Stimulated activated CD8-positive, alpha-beta memory T cell treated with anti-CD3 and anti-CD28 coated beads, Interleukin-12 subunit alpha, Interleukin-12 subunit beta, amount 100 ng/mL, for 24 hours (primary cell): ENCODE results near the gene PANK1.

Experiments used
- DNase-seq: peaks from one replicate; pipeline ENCODE4 v3.0.0-alpha.2; 2020; ENCODE audit errors: extremely low read depth

Gene PANK1

DNA sequence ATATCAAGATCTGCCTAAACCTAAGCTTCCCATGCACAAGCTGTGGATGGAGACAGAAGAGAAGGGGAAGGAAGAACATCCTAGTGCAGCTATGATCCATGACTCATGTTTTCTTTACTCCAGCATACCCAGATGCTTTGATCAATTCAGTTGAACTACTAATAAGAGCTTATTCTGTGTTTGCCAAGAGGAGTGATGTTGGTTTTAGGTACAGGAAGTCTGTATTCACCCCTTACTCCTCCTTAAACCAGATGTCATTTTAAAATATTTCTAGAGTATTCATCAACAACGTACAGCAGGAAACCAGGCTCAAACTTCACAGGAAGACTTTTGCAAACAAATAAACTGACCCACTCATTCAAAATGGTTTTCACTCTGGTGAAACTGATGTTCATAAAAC is 29.2 kb downstream of the PANK1 start:
- DNase-seq: no peak

DNA sequence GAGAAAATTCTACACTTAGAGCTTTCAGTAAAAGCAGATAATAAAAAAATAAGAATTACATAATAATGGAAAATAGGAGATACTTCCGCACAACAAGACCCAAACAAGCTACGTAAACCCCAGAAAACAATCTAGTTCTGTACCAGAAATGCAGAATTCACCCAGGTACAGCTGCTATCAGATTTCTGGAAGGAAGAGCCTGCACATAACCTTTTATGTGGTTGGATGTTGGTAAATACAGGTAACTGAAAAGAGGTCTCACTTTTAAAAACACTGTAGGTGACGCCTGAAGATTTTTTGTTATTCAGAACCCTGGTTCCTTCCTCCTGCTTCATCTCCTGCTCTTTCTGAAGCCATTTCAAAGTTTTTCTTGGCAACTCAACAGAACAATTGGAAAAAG is 29.9 kb downstream of the PANK1 start:
- DNase-seq: no peak

DNA sequence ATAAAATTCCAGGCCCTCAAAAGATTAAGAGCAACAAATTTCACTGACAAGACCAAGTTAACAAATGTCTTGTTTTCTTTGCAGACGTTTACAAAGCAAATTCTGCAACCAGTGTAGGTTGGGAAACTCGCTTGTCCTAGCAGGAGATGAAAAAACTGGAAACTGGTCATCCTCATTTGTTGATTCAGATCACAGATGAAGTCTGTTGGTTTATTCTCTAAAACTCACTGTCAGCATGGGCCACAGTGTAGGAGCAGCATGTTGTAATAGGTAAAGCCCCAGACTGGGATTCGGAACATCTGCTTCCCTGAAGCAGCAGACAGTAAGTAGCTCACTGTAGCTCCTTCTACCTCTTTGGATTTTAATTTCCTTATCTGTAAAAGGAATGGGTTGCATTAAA is 31.5 kb downstream of the PANK1 start:
- no peak for DNase-seq

DNA sequence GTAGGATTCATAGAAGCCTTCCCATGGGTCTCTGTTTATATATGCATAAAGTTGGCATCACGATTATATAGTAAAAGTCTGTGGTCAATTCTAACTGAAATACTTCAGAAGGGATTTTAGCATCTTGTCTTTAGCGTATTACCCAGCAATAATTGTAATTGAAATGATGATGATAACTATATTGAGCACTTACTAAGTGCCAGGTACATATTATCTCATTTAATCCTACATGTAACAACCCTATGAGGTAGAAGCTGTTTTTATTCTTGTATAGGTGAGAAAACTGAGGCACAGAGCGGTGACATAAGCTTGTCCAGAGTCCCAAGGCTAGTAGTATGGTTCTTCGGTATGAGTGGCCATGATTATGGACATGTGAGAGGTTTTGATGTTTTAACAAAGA is 33.8 kb downstream of the PANK1 start:
- DNase-seq: no peak

DNA sequence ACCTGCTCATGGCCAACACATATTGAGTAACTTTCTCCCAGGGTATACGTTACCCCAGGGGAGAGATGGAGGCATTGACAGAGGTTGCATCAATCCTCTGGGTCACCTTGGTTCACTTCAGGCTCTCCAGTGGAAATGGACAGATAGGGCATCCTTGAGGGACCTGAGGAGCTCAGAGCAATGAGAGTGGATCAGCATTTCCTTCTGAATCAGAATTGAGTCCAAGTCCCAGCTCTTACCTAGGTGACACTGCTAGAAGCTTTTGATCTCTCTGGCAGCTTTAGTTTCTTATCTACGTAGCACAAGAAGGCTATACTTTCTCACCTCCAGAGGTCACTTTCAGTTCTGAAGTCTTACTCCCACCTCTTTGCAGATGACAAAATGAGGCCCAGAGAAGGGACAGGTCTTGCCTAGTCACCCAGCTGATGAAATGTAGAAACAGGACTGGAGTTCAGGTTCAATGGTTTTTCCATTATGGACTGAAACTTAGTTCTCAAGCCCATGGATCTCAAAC is 35.2 kb downstream of the PANK1 start:
- DNase-seq: no peak

DNA sequence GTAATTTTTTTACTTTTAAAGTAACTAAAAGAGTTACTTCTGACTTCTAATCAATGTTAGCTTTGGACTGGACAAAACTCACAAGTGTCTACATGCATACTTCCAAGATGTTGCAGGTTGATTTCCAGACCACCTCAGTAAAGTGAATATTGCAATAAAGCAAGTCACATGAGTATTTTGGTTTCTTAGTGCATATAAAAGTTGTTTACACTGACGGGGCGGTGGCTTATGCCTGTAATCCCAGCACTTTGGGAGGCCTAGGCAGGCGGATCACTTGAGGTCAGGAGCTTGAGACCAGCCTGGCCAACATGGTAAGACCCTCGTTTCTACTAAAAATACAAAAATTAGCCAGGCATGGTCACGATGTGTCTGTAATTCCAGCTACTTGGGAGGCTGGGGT is 40.8 kb downstream of the PANK1 start:
- no peak for DNase-seq

DNA sequence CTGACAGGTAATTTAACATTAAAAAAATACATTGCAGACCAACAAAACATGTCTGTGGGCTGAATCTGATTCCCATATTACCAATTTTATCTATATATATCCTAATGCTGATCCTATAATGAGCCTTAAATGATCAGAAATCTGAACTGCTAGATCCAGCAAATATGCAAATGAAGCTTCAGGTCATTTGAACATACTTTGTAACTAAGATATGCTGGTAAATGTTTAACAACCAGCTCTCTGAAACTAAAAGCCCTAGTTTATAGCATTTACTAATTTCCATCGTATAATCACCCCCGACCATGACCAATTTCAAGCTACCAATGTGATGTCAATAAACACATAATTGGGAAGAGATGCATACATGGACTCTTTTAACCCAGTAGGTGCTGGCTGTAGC is 42.1 kb downstream of the PANK1 start:
- no peak for DNase-seq

DNA sequence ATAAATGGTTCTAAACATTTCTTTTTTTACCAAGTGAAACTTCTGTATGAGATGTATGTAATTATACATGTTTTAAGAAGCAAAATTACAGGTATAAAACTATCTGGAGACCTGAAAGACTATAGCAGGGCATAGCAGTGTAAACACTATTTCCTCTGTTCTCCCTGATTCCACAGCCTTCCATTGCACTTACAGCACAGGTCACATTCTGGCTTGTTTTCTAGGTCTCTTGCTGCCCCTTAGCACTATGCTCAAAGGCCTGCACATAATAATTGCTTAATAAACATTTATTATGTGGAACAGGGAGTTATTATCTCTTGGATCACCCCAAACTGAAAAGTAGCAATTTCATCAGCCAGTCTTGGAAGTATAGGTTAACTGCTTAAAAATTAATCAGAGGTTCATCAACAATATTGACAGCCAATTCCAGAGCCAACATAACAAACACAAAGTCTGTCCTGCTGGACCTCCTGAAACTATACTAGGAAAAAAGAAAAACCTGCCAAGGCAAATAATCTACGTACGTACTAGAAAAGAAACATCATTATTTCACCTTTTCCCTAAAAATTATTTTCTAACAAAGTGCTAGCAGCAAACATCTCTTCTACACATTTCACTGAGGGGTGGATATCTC is 43.2 kb downstream of the PANK1 start:
- DNase-seq: no peak

DNA sequence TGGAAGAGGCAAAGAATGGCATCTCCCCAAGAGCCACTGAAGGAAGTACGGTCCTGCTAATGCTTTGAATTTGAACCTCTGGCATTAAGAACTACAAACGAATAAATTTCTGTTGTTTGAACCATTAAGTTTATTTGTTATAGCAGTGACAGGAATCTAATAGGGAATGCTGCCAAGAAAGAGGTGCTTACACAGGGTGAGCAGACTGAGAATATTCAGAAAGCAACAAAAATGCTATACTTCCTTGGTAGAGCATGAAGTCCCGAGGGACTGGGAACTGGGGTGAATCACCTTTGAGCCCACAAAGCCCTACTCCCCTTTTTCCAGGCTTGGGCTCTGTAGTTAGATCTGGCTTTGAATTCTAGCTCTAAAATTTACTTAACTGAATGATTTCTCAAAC is 45.0 kb downstream of the PANK1 start:
- DNase-seq: no peak

DNA sequence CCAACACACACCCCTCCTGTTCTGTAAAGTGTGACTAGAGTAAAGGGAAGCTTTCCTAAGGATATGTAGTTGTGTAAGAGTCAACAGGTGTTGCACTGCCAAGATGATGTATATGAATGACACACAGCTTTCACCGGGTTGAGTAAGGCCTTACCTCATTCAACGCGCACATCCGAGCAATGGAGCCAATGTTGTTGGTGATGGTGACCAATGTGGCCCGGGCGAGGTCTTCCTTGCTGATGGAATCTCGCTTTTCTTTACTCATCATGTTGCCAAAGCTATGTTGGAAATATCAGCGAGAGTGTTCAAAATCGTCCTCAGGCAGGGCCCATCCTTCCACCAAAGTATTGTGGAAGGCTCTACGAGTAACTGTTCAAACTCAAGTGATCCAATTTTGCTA is 52.0 kb downstream of the PANK1 start:
- no peak for DNase-seq

DNA sequence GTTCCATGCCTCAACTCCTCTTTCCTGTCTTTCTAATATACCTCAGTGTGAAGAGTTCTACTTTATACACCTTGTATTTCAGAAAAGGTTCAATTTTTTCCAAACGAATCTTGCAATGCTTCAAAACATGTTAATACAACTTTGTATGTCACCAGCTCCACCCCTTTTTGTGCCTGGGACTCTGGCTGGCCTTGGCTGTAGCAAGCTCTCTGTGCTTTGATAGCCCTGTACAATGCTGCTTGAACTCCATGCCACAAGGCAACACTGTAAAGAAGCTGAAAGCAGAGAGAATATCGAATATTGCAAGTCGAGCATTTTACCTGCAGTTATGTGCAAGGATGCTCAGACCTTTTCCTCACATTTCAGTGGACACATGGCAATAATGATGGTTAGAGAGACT is 52.5 kb downstream of the PANK1 start:
- DNase-seq: no peak

DNA sequence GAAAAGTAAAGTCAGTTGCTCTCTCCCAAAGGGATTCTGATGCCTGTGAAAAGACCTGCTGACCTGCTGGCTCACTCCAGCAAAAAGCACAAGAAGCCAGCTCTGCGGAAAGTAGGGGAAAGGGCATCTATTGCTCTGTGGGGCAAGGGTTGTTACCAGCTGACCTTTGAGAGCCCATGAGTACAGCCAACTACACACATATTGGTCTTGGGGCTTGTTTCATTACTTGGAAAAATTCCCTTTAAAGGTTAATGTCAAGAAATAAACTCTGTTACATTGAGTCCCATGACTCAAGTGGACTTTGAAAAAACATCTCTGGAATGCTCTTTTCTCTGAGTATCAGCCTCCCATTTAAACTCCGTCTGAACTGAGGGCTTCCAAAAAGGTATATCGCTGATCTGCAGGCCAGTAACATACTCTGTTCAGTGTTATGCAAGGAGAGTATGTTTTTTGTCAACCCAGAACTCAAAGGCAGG is 53.2 kb downstream of the PANK1 start:
- DNase-seq: no peak

DNA sequence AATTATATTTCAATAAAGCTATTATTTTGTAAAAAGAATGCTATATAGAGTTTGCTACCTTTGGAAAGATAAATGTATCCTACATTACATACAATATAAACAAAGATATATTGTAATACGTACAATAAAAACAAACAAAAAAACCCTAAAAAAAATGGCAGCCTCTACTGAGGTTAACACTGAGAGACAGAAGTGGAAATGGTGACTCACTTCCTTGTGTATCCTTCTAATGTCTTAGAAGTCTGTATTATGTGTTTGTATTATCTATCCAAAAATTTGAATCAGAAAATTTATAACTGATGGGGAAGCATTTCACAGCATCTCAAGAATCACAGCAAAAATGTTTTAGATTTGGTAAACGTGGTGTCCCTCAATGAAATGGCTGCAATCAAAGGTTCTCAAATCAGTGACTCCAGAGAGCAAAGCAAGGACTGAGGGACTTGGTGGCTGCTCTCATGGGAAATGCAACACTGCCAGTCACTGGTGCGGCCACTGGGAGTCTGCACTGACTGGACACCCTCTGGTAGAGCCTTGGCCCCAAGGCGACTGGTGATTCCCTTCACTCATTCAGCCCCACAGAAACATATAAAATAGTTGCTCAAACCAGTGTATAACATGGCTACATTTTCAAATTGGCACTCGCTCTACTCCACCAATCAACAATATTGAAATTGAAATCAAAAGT is 53.8 kb downstream of the PANK1 start:
- DNase-seq: no peak

DNA sequence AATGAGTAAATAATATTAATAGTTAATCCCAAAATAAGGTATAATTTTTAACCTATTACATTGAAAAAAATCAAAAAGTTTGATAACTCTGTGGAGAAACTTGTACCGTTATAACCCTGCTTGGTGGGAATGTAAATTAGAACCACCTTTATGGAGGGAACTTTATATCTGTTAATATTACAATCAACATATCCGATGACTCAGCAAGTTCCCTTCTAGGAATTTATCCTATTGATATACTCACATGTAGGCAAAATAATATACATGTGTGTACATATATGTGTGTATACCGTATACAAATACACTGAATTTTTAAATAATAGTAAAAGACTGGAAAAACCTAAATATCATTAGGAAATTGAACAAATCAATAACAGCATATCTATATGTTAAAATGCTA is 54.7 kb downstream of the PANK1 start:
- no peak for DNase-seq

DNA sequence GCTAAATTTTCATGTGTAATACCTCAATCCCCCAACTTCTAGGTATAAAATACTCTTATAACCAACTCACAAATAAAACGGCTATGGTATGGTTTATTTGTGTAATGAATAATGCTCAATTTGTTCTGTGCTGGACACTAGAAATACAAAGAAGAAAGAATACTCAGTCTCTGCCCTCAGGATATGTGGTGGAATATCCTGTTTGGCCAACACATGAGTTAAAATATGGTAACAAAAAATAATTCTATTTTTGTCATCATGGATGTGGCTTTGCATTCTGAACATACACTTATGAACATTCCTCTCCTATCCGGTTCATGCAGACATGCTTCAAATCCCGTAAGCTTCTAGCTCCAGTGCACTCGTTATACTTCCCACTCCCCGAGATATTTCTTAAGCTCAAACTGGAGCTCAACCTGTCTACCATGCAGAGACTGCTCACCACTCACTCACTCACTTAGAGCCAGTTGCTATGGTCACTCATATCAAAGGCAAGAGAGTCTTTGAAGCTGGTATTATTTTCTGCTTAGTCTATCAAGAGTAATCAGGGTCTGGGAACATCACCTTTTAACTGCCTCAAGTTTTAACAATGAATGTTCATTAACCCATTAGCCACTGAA is 55.8 kb downstream of the PANK1 start:
- no peak for DNase-seq

DNA sequence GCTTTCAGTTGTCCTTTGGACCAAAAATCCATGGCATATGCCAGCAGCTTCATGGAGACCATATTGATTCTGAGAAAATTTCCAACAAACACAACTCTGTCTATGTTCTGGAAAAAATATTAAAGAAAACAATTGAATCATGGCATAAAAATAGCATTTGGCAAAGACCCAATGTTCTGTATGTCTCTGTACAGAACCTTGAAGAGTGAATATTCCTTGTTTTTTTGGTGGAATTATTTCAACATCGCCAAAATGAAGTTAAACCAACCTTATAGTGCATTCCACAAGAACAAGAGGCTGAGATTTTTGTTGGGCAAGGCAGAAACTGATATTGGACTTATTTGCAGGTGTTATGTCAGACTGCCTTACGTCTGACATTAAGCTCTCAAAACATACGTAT is 56.4 kb downstream of the PANK1 start:
- DNase-seq: no peak

DNA sequence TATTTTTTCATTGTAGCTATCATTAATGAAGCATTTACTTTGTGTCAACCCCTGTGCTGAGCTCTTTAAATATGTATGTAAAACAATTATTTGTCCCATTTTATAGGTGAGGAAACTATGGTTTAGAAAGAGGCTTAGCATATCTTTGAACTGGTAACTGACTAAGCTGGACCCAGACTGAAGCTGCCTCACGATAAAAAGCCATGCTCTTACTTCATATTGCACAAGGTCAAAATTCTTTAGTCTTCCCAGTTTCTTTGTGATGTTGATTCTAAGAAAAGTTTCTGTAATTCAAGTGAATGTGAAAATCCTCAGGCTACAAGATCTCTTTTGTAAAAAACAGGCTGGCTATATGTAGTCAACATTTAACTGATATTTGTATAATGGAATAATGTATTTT is 63.0 kb downstream of the PANK1 start:
- DNase-seq: no peak

DNA sequence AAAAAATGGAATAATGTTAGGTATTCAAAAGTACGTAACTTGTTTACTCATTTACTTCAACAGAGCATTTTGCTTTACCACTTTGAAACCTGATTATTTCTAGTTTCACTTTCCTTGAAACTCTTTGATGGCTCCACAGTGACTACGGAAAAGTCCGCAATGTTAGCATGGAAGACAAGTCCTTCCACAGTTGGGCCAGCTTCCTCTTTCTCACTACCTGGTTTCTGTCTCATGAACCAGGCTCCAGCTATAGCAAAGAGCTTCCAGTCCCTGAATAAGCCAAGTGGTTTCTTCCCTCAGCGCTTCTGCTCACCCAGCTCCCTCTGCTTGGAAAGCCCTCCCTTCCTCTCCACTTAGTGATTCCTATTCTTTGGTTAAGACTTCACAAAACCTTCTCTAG is 64.8 kb downstream of the PANK1 start:
- no peak for DNase-seq

DNA sequence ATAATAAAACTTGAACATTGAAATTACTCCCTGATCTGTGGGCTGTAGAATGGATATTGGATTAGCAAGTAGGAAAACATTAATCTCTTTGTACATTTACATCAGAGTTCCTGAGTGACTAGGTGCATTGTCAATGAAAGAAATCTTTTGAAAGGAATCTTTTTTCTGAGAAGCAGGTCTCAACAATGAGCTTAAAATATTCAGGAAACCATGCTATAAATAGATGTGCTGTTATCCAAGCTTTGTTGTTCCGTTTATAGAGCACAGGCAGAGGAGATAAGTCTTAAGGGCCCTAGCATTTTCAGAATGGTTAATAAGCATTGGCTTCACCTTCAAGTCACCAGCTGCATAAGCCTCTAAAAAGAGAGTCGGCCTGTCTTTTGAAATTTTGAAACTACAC is 68.3 kb downstream of the PANK1 start:
- DNase-seq: no peak

DNA sequence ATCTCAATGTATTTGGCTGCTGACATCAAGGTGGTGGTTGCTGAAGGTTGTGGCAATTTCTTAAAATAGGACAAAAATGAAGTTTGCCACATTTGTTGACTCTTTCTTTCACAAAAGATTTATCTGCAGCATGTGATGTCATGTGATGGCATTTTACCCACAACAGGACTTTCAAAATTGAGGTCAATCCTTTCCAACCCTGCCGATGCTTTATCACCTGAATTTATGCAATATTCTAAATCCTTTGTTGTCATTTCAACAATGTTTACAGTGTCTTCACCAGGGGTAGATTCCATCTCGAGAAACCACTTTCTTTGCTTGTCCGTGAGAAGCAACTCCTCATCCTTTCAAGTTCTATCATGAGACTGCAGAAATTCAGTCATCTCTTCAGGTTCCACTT is 69.0 kb downstream of the PANK1 start:
- no peak for DNase-seq

DNA sequence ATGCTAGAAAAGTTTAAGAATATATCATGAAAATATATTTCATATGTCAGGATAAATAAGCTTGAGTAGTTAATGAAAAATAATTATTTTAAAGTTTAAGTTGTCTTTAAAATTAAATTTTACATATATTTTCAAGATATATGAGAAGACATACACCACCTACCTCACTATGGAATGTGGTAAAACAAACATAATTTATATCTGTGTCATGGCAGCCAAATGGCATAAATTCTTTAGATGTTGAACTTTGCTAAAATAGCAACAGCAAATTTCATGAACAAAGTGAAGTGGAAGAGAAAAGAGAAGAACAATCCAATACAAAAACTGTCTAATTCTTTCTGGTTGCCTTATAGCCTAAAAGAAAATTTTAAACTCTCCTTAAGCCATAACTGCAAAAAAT is 70.0 kb downstream of the PANK1 start:
- DNase-seq: no peak

DNA sequence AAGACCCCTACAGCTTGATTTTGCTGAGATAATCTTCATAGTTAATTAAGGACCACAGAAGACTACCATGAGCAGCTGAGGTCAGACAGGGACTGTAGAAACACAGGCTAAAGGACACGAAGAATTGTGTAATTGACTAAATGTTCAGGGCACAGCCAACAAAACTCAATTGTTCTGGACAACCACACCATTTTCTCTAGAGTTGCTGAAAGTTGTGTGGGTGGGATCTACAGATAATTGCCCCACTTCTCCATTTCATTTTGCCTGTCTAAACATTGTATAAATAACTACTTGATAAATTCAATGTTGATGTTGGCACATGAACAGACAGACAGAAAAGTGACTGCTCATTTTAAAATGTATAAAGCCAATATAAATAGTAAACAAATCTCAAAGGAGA is 70.7 kb downstream of the PANK1 start:
- DNase-seq: no peak

DNA sequence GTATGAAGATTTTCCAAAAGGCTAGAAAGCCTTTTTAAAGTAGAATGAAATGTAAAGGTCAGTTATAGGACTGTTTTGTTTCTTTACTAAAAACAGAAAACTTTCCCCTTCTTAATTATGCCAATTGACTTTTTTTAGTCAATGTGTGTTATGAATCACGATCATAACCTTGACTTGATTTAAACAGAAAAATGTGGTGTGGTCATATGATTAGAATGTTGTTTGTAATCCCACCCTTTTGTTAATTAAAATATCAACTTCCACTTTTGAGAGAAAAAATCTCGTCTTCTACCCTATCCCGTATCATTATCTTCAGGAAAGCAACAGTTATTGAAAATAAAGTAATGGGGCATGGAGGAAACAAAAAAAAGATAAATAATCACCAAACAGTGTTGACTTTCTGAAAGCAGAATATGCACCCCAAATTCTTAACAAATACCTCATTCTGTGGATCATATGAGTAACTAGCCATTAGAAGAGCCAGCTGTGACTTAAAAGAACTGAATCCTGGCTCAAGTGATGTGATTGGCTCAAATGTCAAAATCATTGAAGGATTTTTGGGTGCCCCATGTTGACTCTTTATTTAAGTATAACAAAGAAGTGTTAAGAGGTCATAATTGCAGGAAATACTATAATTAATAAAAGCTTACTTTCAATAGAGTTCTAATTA is 77.3 kb downstream of the PANK1 start:
- no peak for DNase-seq
